ENCODE measurements around the gene SRPK3.

The SRPK3 gene

GRCh38 chrX:153765138-153766079, 15.4 kb upstream of the SRPK3 start:
- H3K36me3 ChIP-seq (ENCODE audit: control insufficient read depth in 1 of 2, insufficient read depth in 2 of 2, low read length in 2 of 2): no peaks in the 10 kb centered on the region
- no peak overlapping the region for H3K27ac ChIP-seq (ENCODE audit: low read depth, low read length)
- peaks cover 0 to 7% of the 10 kb centered on the region in 2 donors for H3K4me1 ChIP-seq (ENCODE audit: control insufficient read depth in 1 of 2, insufficient read depth in 2 of 2, low read length in 2 of 2)
- H3K27me3 ChIP-seq (ENCODE audit: control insufficient read depth in 1 of 2, insufficient read depth in 2 of 2, low read length in 2 of 2): no peaks in the 10 kb centered on the region
- H3K4me3 ChIP-seq (ENCODE audit: low read depth in 1 of 2, low read length in 2 of 2): no peak overlapping the region
- no peaks in the 10 kb centered on the region for H3K9me3 ChIP-seq (ENCODE audit: control insufficient read depth in 1 of 2, low read length in 2 of 2)
- no peak overlapping the region for H3K9ac ChIP-seq (ENCODE audit: low read depth in 1 of 2, low read length in 2 of 2)

GRCh38 chrX:153766098-153766817, 14.6 kb upstream of the SRPK3 start:
- no peaks in the 10 kb centered on the region for H3K27me3 ChIP-seq (ENCODE audit: control insufficient read depth in 1 of 2, insufficient read depth in 2 of 2, low read length in 2 of 2)
- H3K9ac ChIP-seq (ENCODE audit: low read depth in 1 of 2, low read length in 2 of 2): no peak overlapping the region
- H3K9me3 ChIP-seq (ENCODE audit: control insufficient read depth in 1 of 2, low read length in 2 of 2): no peaks in the 10 kb centered on the region
- H3K27ac ChIP-seq (ENCODE audit: low read depth, low read length): no peak overlapping the region
- no peak overlapping the region for H3K4me3 ChIP-seq (ENCODE audit: low read depth in 1 of 2, low read length in 2 of 2)
- no peaks in the 10 kb centered on the region for H3K36me3 ChIP-seq (ENCODE audit: control insufficient read depth in 1 of 2, insufficient read depth in 2 of 2, low read length in 2 of 2)
- peaks cover 0 to 7% of the 10 kb centered on the region in 2 donors for H3K4me1 ChIP-seq (ENCODE audit: control insufficient read depth in 1 of 2, insufficient read depth in 2 of 2, low read length in 2 of 2)

GRCh38 chrX:153766871-153767673, 13.8 kb upstream of the SRPK3 start:
- no peak overlapping the region for H3K27ac ChIP-seq (ENCODE audit: low read depth, low read length)
- H3K36me3 ChIP-seq (ENCODE audit: control insufficient read depth in 1 of 2, insufficient read depth in 2 of 2, low read length in 2 of 2): no peaks in the 10 kb centered on the region
- H3K9ac ChIP-seq (ENCODE audit: low read depth in 1 of 2, low read length in 2 of 2): no peak overlapping the region
- H3K4me1 ChIP-seq (ENCODE audit: control insufficient read depth in 1 of 2, insufficient read depth in 2 of 2, low read length in 2 of 2): peaks cover 0 to 7% of the 10 kb centered on the region in 2 donors
- no peaks in the 10 kb centered on the region for H3K9me3 ChIP-seq (ENCODE audit: control insufficient read depth in 1 of 2, low read length in 2 of 2)
- H3K27me3 ChIP-seq (ENCODE audit: control insufficient read depth in 1 of 2, insufficient read depth in 2 of 2, low read length in 2 of 2): no peaks in the 10 kb centered on the region
- H3K4me3 ChIP-seq (ENCODE audit: low read depth in 1 of 2, low read length in 2 of 2): no peak overlapping the region

GRCh38 chrX:153767674-153768055, 13.2 kb upstream of the SRPK3 start:
- no peaks in the 10 kb centered on the region for H3K9me3 ChIP-seq (ENCODE audit: control insufficient read depth in 1 of 2, low read length in 2 of 2)
- no peaks in the 10 kb centered on the region for H3K36me3 ChIP-seq (ENCODE audit: control insufficient read depth in 1 of 2, insufficient read depth in 2 of 2, low read length in 2 of 2)
- H3K9ac ChIP-seq (ENCODE audit: low read depth in 1 of 2, low read length in 2 of 2): no peak overlapping the region
- H3K27me3 ChIP-seq (ENCODE audit: control insufficient read depth in 1 of 2, insufficient read depth in 2 of 2, low read length in 2 of 2): no peaks in the 10 kb centered on the region
- peaks cover 0 to 7% of the 10 kb centered on the region in 2 donors for H3K4me1 ChIP-seq (ENCODE audit: control insufficient read depth in 1 of 2, insufficient read depth in 2 of 2, low read length in 2 of 2)
- H3K27ac ChIP-seq (ENCODE audit: low read depth, low read length): no peak overlapping the region
- no peak overlapping the region for H3K4me3 ChIP-seq (ENCODE audit: low read depth in 1 of 2, low read length in 2 of 2)

- Histone ChIP-seq H3K9me3 (ENCODE audit: control insufficient read depth in 1 of 2, low read length in 2 of 2) (no peaks in the 10 kb centered on the region), H3K4me1 (ENCODE audit: control insufficient read depth in 1 of 2, insufficient read depth in 2 of 2, low read length in 2 of 2) (peaks cover 0 to 7% of the 10 kb centered on the region in 2 donors), H3K27ac (ENCODE audit: low read depth, low read length) (no peak overlapping the region), H3K27me3 (ENCODE audit: control insufficient read depth in 1 of 2, insufficient read depth in 2 of 2, low read length in 2 of 2) (no peaks in the 10 kb centered on the region), H3K4me3 (ENCODE audit: low read depth in 1 of 2, low read length in 2 of 2) (no peak overlapping the region), H3K9ac (ENCODE audit: low read depth in 1 of 2, low read length in 2 of 2) (no peak overlapping the region), H3K36me3 (ENCODE audit: control insufficient read depth in 1 of 2, insufficient read depth in 2 of 2, low read length in 2 of 2) (no peaks in the 10 kb centered on the region)
These were observed 12.3 kb upstream of the SRPK3 start for GRCh38 chrX:153768311-153769157.

- H3K9ac ChIP-seq (ENCODE audit: low read depth in 1 of 2, low read length in 2 of 2): no peak overlapping the region
- no peaks in the 10 kb centered on the region for H3K36me3 ChIP-seq (ENCODE audit: control insufficient read depth in 1 of 2, insufficient read depth in 2 of 2, low read length in 2 of 2)
- H3K4me3 ChIP-seq (ENCODE audit: low read depth in 1 of 2, low read length in 2 of 2): no peak overlapping the region
- no peak overlapping the region for H3K27ac ChIP-seq (ENCODE audit: low read depth, low read length)
- peaks cover 0 to 3% of the 10 kb centered on the region in 2 donors for H3K4me1 ChIP-seq (ENCODE audit: control insufficient read depth in 1 of 2, insufficient read depth in 2 of 2, low read length in 2 of 2)
- no peaks in the 10 kb centered on the region for H3K9me3 ChIP-seq (ENCODE audit: control insufficient read depth in 1 of 2, low read length in 2 of 2)
- H3K27me3 ChIP-seq (ENCODE audit: control insufficient read depth in 1 of 2, insufficient read depth in 2 of 2, low read length in 2 of 2): no peaks in the 10 kb centered on the region
These were observed 11.5 kb upstream of the SRPK3 start for GRCh38 chrX:153769158-153769864.

GRCh38 chrX:153769865-153770600, 10.8 kb upstream of the SRPK3 start:
- no peak overlapping the region for H3K9ac ChIP-seq (ENCODE audit: low read depth in 1 of 2, low read length in 2 of 2)
- no peak overlapping the region for H3K4me3 ChIP-seq (ENCODE audit: low read depth in 1 of 2, low read length in 2 of 2)
- H3K4me1 ChIP-seq (ENCODE audit: control insufficient read depth in 1 of 2, insufficient read depth in 2 of 2, low read length in 2 of 2): no peaks in the 10 kb centered on the region
- no peaks in the 10 kb centered on the region for H3K36me3 ChIP-seq (ENCODE audit: control insufficient read depth in 1 of 2, insufficient read depth in 2 of 2, low read length in 2 of 2)
- no peaks in the 10 kb centered on the region for H3K27me3 ChIP-seq (ENCODE audit: control insufficient read depth in 1 of 2, insufficient read depth in 2 of 2, low read length in 2 of 2)
- no peaks in the 10 kb centered on the region for H3K9me3 ChIP-seq (ENCODE audit: control insufficient read depth in 1 of 2, low read length in 2 of 2)
- no peak overlapping the region for H3K27ac ChIP-seq (ENCODE audit: low read depth, low read length)

GRCh38 chrX:153770601-153771414, 10.0 kb upstream of the SRPK3 start:
- no peak overlapping the region for H3K9ac ChIP-seq (ENCODE audit: low read depth in 1 of 2, low read length in 2 of 2)
- H3K9me3 ChIP-seq (ENCODE audit: control insufficient read depth in 1 of 2, low read length in 2 of 2): no peaks in the 10 kb centered on the region
- no peaks in the 10 kb centered on the region for H3K27me3 ChIP-seq (ENCODE audit: control insufficient read depth in 1 of 2, insufficient read depth in 2 of 2, low read length in 2 of 2)
- H3K4me1 ChIP-seq (ENCODE audit: control insufficient read depth in 1 of 2, insufficient read depth in 2 of 2, low read length in 2 of 2): no peaks in the 10 kb centered on the region
- no peaks in the 10 kb centered on the region for H3K36me3 ChIP-seq (ENCODE audit: control insufficient read depth in 1 of 2, insufficient read depth in 2 of 2, low read length in 2 of 2)
- no peak overlapping the region for H3K27ac ChIP-seq (ENCODE audit: low read depth, low read length)
- H3K4me3 ChIP-seq (ENCODE audit: low read depth in 1 of 2, low read length in 2 of 2): no peak overlapping the region
